GM18907 (cell line): ENCODE data around the gene STX2.
"Not testable (repeated sequence)": the region's sequence is repeated elsewhere in the genome, so short reads cannot be mapped to it uniquely, and the experiment has no call there.

Experiments
- ATAC-seq: cut with Tn5 transposase; IDR thresholded peaks from one replicate; pipeline ENCODE4 v1.9.1; 2021; ENCODE audit warnings: mild to moderate bottlenecking, moderate library complexity; ENCODE audit not compliant: unreplicated experiment

The STX2 gene

GRCh38 chr12:130870442-130871285 lies 31.6 kb upstream of the STX2 start:
- ATAC-seq: peak; percentile 60

- no peak for ATAC-seq
Measured at GRCh38 chr12:130868412-130868811, 29.4 kb upstream of the STX2 start.

- ATAC-seq: no peak
Measured at GRCh38 chr12:130863298-130863697, 24.2 kb upstream of the STX2 start.

DNA sequence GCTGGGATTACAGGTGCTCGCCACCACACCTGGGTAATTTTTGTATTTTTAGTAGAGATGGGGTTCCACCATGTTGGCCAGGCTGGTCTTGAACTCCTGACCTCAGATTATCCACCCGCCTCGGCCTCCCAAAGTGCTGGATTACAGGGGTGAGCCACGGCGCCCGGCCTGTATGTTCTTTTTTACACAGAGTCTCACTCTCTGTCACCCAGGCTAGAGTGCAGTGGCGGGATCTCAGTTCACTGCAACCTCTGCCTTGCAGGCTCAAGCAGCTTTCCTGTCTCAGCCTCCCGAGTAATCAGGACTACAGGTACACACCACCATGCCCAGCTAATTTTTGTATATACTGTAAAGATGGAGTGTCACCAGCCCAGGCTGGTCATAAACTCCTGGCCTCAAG lies 23.7 kb upstream of the STX2 start:
- ATAC-seq: not testable (repeated sequence)

- ATAC-seq: no peak
Measured at GRCh38 chr12:130862161-130862560, 23.1 kb upstream of the STX2 start.

DNA sequence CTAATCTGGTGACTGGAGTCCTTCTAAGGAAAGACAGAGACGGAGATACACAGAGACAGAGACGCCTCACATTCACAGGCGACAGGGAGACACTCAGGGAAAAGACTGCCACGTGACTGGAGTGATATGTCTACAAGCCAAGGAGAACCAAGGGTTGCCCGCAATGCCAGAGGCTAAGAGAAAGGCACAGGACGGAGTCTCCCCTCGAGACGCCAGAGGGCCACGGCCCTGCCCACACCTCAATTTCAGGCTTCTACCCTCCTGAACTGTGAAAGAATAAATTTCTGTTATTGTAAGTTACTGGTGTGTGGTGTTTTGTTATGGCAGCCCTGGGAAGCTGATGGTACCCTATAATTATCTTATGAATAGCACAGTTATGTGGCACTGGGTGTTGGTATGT lies 21.3 kb upstream of the STX2 start:
- ATAC-seq: no peak

DNA sequence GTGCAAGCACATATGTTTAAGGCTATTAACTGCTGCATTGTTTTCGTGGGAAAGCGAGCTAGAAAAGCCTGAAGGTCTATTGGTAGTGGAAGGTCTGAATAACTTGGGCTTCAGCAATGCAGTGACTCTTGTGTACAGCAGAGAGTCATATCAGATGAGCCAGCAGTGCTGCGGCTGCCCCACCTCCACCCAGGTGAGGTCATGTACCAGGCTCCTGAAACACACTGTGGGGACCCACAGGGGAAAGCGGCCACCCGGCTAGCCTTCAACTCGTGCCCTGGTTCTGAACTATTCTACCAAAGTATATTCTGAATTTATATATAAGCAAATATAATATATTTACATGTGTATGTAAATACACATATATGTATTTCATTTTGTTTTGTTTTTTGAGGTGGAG lies 20.1 kb upstream of the STX2 start:
- ATAC-seq: no peak

DNA sequence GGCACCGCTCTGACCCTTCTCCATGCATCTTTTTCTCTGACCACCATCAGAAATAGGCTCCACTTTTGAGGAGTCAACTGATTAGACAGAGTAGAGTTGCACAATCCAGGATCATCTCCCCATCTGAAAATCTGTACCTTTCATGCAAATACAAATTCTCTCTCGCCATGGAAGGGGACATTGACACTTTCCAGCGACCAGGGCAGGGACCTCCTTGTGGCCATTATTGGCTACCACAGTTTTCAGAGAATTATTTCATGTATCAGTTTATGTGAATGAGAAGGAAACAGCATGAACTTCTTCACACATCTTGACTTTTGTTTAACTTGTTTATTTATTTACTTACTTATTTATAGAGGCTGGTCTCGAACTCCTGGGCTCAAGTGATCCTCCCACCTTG lies 19.0 kb upstream of the STX2 start:
- no peak for ATAC-seq

- no peak for ATAC-seq
Measured at GRCh38 chr12:130856088-130856487, 17.0 kb upstream of the STX2 start.

DNA sequence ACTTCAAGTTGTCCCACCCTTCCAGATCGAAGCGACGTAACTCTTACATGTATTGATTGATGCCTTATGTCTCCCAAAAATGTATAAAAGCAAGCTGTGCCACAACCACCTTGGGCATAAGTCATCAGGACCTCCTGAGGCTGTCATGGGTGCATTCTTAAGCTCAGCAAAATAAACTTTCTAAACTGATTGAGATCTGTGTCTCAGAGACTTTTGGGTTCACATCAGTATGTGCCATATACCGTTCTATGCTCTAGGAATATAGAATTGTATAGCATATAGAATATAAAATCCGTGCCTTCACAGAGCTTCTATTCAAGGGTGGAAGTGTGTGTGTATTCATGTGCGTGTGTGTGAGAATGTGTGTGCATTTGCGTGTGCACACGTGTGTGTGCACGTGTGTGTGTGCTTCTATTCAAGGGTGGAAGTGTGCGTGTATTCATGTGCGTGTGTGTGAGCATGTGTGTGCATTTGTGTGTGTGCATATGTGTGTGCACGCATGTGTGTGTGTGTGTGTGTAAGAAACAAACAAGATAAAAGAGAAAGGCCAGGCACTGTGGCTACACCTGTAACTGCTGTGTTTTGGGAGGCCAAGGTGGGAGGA lies 11.5 kb upstream of the STX2 start:
- ATAC-seq: no peak

DNA sequence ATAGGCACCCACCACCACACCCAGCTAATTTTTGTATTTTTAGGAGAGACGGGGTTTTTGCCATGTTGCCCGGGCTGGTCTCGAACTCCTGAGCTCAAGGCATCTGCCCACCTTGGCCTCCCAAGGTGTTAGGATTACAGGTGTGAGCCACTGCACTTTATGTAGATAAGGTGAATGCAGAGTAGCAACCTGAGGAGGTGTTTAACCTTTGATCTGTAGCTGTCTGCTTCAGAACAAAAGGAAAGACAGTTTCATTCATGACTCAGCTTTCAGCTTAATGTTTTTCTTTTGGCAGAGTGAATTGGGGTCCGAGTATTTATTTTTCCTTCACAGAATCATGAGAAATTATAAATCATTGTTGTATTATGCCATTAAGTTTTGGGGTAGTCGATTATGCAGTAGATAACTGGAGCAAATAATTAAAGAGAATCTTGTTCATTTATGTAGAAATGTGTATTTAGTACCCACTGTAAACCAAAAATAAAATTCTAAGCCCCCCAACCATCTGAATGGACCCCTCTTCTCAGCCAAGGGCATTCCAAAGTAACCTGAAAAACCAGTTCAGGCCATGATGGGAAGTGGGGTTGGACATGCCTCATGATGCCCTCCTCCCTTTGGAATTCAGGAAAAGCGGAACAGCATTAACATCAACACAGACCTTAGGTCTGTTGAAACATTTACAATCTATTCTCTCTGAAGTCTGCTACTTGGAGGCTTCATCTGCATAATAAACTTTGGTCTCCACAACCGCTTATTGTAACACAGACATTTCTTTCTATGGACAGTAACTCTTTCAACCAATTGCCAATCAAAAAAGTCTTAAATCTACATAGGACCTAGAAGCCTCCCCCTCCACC lies 10.7 kb upstream of the STX2 start:
- no peak for ATAC-seq

DNA sequence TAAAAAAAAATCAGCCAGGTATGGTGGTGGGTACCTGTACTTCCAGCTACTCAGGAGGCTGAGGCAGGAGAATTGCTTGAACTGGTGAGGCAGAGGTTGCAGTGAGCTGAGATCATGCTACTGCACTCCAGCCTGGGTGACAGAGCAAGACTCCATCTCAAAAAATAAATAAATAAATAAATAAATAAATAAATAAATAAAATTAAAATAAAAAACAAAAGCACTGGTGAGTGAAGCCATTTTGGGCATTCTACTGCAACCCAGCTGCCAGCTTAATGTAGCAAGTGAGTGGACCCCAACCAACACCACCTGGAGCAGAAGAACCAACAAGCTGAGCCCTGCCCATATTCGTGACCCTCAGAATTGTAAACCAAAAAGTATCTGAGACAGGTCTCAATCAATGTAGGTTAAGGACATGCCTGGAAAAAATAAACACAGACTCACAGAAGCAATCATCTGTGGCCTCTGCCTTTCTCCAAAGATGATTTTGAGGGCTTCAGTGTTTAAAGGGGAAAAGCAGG lies 9.8 kb upstream of the STX2 start:
- ATAC-seq: not testable (repeated sequence)

GRCh38 chr12:130848105-130848504 lies 9.1 kb upstream of the STX2 start:
- not testable (repeated sequence) for ATAC-seq

- no peak for ATAC-seq
Measured at GRCh38 chr12:130847112-130847511, 8.1 kb upstream of the STX2 start.

- no peak for ATAC-seq
Measured at GRCh38 chr12:130846369-130846768, 7.3 kb upstream of the STX2 start.

- ATAC-seq: no peak
Measured at GRCh38 chr12:130839770-130840404, 837 bp upstream of the STX2 start.

DNA sequence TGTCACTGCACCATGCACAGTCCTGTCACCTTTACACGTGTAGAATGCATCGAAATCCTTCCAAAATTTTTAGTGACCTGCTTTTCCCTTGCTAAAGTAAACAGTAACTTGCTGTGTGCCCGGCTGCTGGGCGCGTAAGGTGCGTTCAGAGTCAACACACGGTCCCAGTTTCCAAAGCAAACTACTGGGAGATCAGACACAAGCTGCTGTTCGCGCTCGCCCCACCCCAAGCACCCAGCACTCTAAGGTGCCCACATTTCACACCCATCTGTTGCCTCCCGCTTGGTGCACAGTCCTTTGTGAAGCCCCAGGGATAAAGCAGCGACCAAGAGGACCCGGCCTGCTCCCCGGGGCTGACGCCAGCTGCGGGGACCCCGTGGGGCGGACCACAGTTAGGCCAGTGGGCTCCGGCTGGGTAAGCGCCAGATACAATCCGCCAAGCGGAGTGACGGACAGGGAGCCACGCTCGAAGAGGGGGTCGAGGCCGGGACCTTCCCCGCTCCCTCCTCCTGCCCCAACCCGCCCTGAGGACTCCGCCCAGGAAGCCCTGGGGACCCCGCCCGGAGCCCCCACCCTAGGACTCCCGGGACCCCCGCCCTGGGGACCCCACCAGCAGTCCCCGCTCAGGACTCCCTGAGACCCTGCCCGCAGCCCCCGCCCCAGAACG lies 633 bp downstream of the STX2 start:
- peak; percentile 34 for ATAC-seq

DNA sequence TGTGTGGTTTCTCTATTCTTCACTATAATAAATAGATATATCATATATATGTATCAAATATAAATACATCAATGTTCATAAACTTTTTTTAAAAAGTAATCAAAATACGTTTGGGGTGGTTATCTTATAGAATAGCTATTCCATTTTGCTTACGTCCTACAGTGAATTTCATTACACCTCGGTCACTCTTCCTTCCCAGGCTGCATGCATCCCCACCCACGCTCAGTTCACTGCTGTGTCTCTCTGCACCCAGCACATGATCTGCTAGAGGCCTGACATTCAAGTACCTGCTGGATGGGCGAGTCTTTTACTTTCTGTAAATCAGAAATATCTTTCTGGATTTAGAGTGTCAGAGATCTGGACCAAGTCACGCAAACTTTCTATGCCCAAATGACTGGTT lies 3.6 kb downstream of the STX2 start:
- no peak for ATAC-seq

GRCh38 chr12:130835011-130835410 lies 4.0 kb downstream of the STX2 start:
- no peak for ATAC-seq

DNA sequence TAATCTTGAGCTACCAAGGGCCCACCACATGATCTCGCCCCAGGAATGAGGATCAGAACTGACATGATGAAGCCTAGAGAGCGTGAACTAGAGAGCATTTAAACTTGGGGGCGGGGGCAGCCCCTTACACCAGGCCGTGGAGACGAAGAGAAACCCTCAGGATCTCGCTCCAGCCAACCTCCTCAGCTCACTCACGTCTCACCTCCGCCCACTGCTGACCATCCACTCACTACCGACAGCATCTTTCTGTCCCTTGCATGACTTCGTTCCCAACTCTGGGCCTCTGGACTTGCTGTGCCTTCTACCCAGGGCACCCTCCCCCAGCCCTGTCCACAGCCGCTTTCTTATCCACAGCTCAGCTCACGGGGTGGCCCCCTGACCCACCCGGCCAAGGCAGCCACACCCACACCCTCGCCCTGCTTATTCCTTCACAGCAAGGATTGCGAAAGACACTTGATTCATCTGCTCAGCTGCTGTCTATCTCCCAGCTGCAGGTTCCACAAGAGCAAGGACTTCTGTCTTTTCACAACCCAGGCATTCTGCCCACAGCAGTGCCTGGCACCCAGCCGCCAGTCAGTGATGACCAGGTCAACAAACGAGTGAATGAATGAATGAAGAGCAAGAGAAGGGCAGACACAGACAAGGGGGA lies 6.4 kb downstream of the STX2 start:
- no peak for ATAC-seq
